ENCODE measurements around the gene IL1A. TPM values are rescaled to one million over a fixed set of nuclear protein-coding genes. Genes with fewer than 3 reads are reported as not detected.

The IL1A gene
- polyA plus RNA-seq, 1 of the 3 experiments (the other 2 are of a cell fraction): not detected

- no peaks in the 10 kb centered on the region for H3K9me2 ChIP-seq
- no peak overlapping the region for H2AFZ ChIP-seq (ENCODE audit: low read depth)
- ChIA-PET POLR2A (no interaction called here), CTCF (interaction anchor here (1.8 kb wide), 1 partner anchor 18 kb away, joined by 5 read pairs; no protein-coding TSS in a partner anchor)
- peaks cover 3% of the 10 kb centered on the region for H3F3A ChIP-seq (replicated peaks; ENCODE audit: insufficient read depth)
- WGBS (ENCODE audit: low lambda C conversion rate): 70% methylated on average over 1 of the region's 1 CpG
- H3K4me1 ChIP-seq (ENCODE audit: control insufficient read depth in 1 of 2, insufficient read depth in 2 of 2, low read depth in 1 of 2, low read length in 1 of 2): peaks cover 3 to 12% of the 10 kb centered on the region in 2 experiments; a peak in 3 of 4 replicates
- peaks cover 9% of the 10 kb centered on the region for H3K79me2 ChIP-seq (ENCODE audit: insufficient read depth)
- H3K9me3 ChIP-seq: no peaks in the 10 kb centered on the region
- no peaks in the 10 kb centered on the region for H3K27me3 ChIP-seq (ENCODE audit: insufficient read depth)
- no peaks in the 10 kb centered on the region for H4K20me1 ChIP-seq (ENCODE audit: insufficient read depth)
- H3K9ac ChIP-seq: no peak overlapping the region
- H3K4me2 ChIP-seq: no peak overlapping the region
- H3K27ac ChIP-seq (ENCODE audit: low read depth in 2 of 2, low read length in 1 of 2): no peak overlapping the region
- H3K4me3 ChIP-seq (ENCODE audit: low read depth in 2 of 2, low read length in 1 of 2): no peak overlapping the region
- DNase-seq: no peak
- H3K36me3 ChIP-seq (replicated peaks in 1 of 2; ENCODE audit: control insufficient read depth in 1 of 2, insufficient read depth in 2 of 2, low read length in 1 of 2): no peaks in the 10 kb centered on the region
- peak; percentile 21; the same call in 1 of the 2 replicates for TF ChIP-seq CTCF (IDR thresholded peaks at IDR 0.05)
- no peak for TF ChIP-seq NFIC (IDR thresholded peaks at IDR 0.05; ENCODE audit: borderline replicate concordance)
Observed at GRCh38 chr2:112768432-112768831, 15.9 kb downstream of the IL1A start.

- Histone ChIP-seq H3K9me3 (no peaks in the 10 kb centered on the region), H3K79me2 (ENCODE audit: insufficient read depth) (peaks cover 16% of the 10 kb centered on the region), H4K20me1 (ENCODE audit: insufficient read depth) (no peaks in the 10 kb centered on the region), H3K9me2 (no peaks in the 10 kb centered on the region), H3K4me1 (ENCODE audit: control insufficient read depth in 1 of 2, insufficient read depth in 2 of 2, low read depth in 1 of 2, low read length in 1 of 2) (peaks cover 5 to 15% of the 10 kb centered on the region in 2 experiments; a peak in 3 of 4 replicates), H3K27ac (ENCODE audit: low read depth in 2 of 2, low read length in 1 of 2) (no peak overlapping the region), H3K9ac (no peak overlapping the region), H2AFZ (ENCODE audit: low read depth) (no peak overlapping the region), H3K4me2 (no peak overlapping the region), H3F3A (replicated peaks; ENCODE audit: insufficient read depth) (peaks cover 3% of the 10 kb centered on the region), H3K4me3 (ENCODE audit: low read depth in 2 of 2, low read length in 1 of 2) (no peak overlapping the region), H3K36me3 (replicated peaks in 1 of 2; ENCODE audit: control insufficient read depth in 1 of 2, insufficient read depth in 2 of 2, low read length in 1 of 2) (no peaks in the 10 kb centered on the region), H3K27me3 (ENCODE audit: insufficient read depth) (no peaks in the 10 kb centered on the region)
- ChIA-PET POLR2A (no interaction called here), CTCF (interaction anchor here (1.8 kb wide), 1 partner anchor 18 kb away, joined by 5 read pairs; no protein-coding TSS in a partner anchor)
- no peak for DNase-seq
- TF ChIP-seq JUND (IDR thresholded peaks at IDR 0.05) (no peak), CHD2 (IDR thresholded peaks at IDR 0.05; ENCODE audit: low read length, partially characterized antibody) (no peak), GABPA (IDR thresholded peaks at IDR 0.05; ENCODE audit: low read depth) (no peak), RAD21 (IDR thresholded peaks at IDR 0.05; ENCODE audit: low read length) (no peak), EZH2phosphoT487 (IDR thresholded peaks at IDR 0.05; ENCODE audit: borderline replicate concordance, low read depth) (no peak), USF1 (IDR thresholded peaks at IDR 0.05; ENCODE audit: borderline replicate concordance, low read depth) (no peak), RFX5 (IDR thresholded peaks at IDR 0.05; ENCODE audit: low read length) (no peak), FOXJ3 (CRISPR knock-in tag; IDR thresholded peaks at IDR 0.05) (no peak), MXI1 (IDR thresholded peaks at IDR 0.05; ENCODE audit: low read depth, low read length) (no peak), ZBTB33 (IDR thresholded peaks at IDR 0.05; ENCODE audit: borderline replicate concordance, low read depth) (no peak)
- TF ChIP-seq, protein P1, sequence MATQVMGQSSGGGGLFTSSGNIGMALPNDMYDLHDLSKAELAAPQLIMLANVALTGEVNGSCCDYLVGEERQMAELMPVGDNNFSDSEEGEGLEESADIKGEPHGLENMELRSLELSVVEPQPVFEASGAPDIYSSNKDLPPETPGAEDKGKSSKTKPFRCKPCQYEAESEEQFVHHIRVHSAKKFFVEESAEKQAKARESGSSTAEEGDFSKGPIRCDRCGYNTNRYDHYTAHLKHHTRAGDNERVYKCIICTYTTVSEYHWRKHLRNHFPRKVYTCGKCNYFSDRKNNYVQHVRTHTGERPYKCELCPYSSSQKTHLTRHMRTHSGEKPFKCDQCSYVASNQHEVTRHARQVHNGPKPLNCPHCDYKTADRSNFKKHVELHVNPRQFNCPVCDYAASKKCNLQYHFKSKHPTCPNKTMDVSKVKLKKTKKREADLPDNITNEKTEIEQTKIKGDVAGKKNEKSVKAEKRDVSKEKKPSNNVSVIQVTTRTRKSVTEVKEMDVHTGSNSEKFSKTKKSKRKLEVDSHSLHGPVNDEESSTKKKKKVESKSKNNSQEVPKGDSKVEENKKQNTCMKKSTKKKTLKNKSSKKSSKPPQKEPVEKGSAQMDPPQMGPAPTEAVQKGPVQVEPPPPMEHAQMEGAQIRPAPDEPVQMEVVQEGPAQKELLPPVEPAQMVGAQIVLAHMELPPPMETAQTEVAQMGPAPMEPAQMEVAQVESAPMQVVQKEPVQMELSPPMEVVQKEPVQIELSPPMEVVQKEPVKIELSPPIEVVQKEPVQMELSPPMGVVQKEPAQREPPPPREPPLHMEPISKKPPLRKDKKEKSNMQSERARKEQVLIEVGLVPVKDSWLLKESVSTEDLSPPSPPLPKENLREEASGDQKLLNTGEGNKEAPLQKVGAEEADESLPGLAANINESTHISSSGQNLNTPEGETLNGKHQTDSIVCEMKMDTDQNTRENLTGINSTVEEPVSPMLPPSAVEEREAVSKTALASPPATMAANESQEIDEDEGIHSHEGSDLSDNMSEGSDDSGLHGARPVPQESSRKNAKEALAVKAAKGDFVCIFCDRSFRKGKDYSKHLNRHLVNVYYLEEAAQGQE (IDR thresholded peaks at IDR 0.05; ENCODE audit: low read depth, low read length): no peak
- TF ChIP-seq, protein P2, sequence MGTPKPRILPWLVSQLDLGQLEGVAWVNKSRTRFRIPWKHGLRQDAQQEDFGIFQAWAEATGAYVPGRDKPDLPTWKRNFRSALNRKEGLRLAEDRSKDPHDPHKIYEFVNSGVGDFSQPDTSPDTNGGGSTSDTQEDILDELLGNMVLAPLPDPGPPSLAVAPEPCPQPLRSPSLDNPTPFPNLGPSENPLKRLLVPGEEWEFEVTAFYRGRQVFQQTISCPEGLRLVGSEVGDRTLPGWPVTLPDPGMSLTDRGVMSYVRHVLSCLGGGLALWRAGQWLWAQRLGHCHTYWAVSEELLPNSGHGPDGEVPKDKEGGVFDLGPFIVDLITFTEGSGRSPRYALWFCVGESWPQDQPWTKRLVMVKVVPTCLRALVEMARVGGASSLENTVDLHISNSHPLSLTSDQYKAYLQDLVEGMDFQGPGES (IDR thresholded peaks at IDR 0.05; ENCODE audit: low read depth, low read length): no peak
- WGBS (ENCODE audit: low lambda C conversion rate): 75% methylated on average over 6 of the region's 6 CpGs
Observed at GRCh38 chr2:112767693-112768330, 16.5 kb downstream of the IL1A start.
